LNCaP clone FGC (cell line): ENCODE data around the gene CDH20.

Source experiments
- DNase-seq: peaks from one replicate; pipeline ENCODE4 v3.0.0-alpha.2; 2011; ENCODE audit warnings: low read depth
- H3K4me3 ChIP-seq: 2 replicates; pipeline ENCODE4 v1.5.1; 2011; ENCODE audit warnings: mild to moderate bottlenecking, low read depth, low read length, control low read depth
- CTCF ChIP-seq: IDR thresholded peaks from 2 replicates; pipeline ENCODE4 v1.5.1; 2012; ENCODE audit warnings: mild to moderate bottlenecking; ENCODE audit not compliant: control insufficient read depth, insufficient read depth; ENCODE audit errors: extremely low read depth

The CDH20 gene

GRCh38 chr18:61398961-61399705 is 65.9 kb downstream of the CDH20 start:
- no peak overlapping the region for H3K4me3 ChIP-seq
- no peak for TF ChIP-seq CTCF
- no peak for DNase-seq

DNA sequence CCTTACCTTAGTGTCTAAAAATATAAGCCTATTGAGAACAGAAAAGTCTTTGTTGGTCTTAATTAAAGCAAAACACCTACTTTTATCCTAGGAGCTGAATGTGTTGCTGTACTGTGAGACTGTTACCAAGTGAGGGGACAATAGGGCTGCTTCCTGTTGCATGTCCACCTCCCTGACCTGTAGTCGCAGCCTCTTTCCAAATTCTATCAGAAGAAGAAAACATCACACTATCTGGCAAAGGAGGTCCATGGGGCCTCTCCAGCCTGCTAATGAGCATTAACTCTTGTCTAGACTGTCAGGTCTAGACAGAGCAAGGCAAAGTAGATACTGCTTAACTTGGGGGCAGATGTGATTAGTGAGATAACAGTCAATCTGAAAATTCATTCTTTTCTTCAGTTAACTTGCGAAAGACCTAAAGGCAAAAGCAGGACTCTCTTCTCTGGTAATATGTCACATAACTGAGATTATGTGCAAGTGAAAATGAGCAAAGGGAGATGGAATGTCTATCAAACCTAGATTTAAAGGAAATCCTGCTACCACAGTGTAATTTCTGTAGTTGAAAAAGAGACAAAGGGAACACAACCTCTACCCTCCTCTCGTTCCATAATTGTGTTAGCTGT is 66.9 kb downstream of the CDH20 start:
- DNase-seq = no peak
- no peak for TF ChIP-seq CTCF
- no peak overlapping the region for H3K4me3 ChIP-seq

GRCh38 chr18:61400716-61401115 is 67.5 kb downstream of the CDH20 start:
- no peak for TF ChIP-seq CTCF
- no peak overlapping the region for H3K4me3 ChIP-seq
- no peak for DNase-seq

GRCh38 chr18:61402726-61403125 is 69.5 kb downstream of the CDH20 start:
- no peak for DNase-seq
- no peak overlapping the region for H3K4me3 ChIP-seq
- no peak for TF ChIP-seq CTCF

DNA sequence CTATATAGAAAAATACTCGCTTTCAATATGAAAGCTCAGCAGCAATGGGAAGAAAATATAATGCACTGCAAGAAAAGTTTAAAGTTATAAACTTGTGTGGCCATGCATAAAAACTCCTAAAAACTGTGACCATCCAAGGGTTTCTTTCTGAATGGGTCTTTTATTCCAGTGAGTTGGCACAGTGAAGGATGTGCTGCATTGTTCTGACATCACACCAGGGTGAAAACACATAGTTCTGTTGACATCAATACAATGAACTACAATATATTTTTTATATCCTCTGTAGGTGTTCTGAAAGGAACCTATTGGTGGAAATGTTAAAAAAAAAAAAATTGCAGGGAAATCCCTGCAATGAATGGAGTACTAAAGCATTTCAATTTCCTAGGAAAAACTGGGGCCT is 80.2 kb downstream of the CDH20 start:
- TF ChIP-seq CTCF = no peak
- DNase-seq = no peak
- no peak overlapping the region for H3K4me3 ChIP-seq

- TF ChIP-seq CTCF = no peak
- H3K4me3 ChIP-seq = no peak overlapping the region
- no peak for DNase-seq
Measured at GRCh38 chr18:61414086-61414485, 80.9 kb downstream of the CDH20 start.
